Measurements from ENCODE around the gene LAMC1.
A peak's percentile ranks its signal among the peaks of the same experiment; 100 is the strongest.

LAMC1 gene

DNA sequence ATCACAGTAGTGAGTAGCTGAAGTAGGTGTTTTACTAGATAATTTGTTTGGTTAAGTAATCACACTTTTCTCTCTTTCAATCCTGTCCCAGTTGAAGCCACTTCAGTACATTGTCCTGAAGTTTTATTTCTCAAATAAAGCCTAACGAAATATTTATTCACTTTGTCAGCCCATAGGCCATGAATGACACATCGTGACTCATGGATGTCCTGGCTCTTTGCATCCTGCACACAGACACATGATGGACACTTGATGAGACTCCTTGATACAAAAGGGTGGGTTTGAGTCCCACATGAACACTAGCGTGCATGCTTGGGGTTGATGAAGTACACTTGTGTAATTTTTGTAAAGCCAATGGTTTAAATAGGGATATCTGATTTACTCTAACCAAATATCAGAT lies 140.1 kb downstream of the LAMC1 start:
- Histone ChIP-seq H3K4me3 (ENCODE audit: low read length) (no peak overlapping the region), H3K9ac (ENCODE audit: low read depth, low read length) (peak overlapping the region; percentile 37), H3K4me1 (ENCODE audit: control insufficient read depth, insufficient read depth, low read length) (peaks cover 52% of the 10 kb centered on the region), H3K27me3 (ENCODE audit: control insufficient read depth, insufficient read depth, low read length) (no peaks in the 10 kb centered on the region), H3K4me2 (ENCODE audit: low read length) (peak overlapping the region; percentile 53), H3K9me3 (replicated peaks; ENCODE audit: low read length) (no peaks in the 10 kb centered on the region), H3K36me3 (ENCODE audit: insufficient read depth, low read length) (no peaks in the 10 kb centered on the region)

DNA sequence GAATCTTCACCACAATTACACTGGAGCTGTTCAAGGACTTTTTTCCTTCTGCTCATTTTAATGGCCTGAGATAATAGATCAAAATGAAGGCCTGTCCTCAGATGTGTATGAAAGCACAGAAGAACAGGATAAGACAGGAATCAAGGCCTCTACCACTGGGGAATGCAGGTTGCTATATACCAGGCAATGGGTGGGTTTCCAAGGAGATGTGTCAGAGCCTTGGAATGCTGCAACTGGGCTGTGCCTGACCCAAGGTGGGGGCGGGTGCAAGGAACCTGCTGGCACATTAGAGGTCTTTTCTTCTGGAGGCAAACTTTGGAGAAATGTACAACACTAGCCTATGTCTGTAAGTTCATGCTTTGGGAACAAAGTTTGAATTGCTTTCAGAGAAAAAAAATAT lies 141.1 kb downstream of the LAMC1 start:
- Histone ChIP-seq H3K9ac (ENCODE audit: low read depth, low read length) (peak overlapping the region; percentile 67), H3K4me1 (ENCODE audit: control insufficient read depth, insufficient read depth, low read length) (peaks cover 52% of the 10 kb centered on the region)

DNA sequence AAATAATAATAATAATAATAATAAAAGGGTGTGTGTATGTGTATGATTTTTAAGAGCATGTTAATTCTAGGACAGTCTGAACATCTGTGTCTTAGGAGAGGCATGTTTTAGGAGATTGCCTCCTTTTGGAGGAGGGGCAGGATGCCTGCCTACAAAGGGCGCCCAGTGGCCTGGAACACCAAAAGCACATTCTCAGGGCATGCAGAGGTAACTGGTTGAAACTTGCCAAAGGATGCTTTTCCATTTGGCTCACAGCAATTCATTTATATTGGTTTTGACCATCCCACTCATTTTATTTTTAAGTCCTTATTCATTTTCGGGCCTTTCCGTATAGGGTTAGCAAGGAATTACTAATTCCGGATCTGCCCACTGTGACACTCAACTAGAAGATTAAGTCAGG lies 141.7 kb downstream of the LAMC1 start:
- Histone ChIP-seq H3K4me2 (ENCODE audit: low read length) (no peak overlapping the region), H3K27me3 (ENCODE audit: control insufficient read depth, insufficient read depth, low read length) (no peaks in the 10 kb centered on the region), H3K36me3 (ENCODE audit: insufficient read depth, low read length) (no peaks in the 10 kb centered on the region), H3K9me3 (replicated peaks; ENCODE audit: low read length) (no peaks in the 10 kb centered on the region), H3K9ac (ENCODE audit: low read depth, low read length) (peak overlapping the region; percentile 10), H3K4me1 (ENCODE audit: control insufficient read depth, insufficient read depth, low read length) (peaks cover 48% of the 10 kb centered on the region), H3K4me3 (ENCODE audit: low read length) (no peak overlapping the region)

More for the DNA sequence above, 141.1 kb downstream of the LAMC1 start:
- no peaks in the 10 kb centered on the region for H3K36me3 ChIP-seq (ENCODE audit: insufficient read depth, low read length)
- peak overlapping the region; percentile 53 for H3K4me2 ChIP-seq (ENCODE audit: low read length)
- H3K4me3 ChIP-seq (ENCODE audit: low read length) = no peak overlapping the region
- H3K27me3 ChIP-seq (ENCODE audit: control insufficient read depth, insufficient read depth, low read length) = no peaks in the 10 kb centered on the region
- no peaks in the 10 kb centered on the region for H3K9me3 ChIP-seq (replicated peaks; ENCODE audit: low read length)

DNA sequence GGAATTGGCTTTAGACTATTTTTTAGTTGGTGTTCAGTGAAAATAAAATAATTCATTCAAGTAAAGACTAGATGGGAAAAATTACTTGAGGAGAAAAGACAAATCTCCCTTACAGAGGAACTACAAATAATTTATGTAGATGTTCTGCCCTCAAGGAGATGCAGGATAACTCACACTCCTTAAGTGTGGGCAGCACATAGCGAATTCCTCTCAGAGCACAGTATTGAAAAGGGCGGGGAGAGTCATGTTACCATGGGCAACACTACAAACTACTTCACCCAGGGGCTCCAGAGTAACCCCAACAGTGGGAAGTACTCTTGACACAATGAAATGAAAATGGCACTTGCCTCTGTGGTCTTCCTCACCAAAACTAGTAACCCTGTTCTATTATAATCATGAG lies 142.2 kb downstream of the LAMC1 start:
- Histone ChIP-seq H3K4me2 (ENCODE audit: low read length) (no peak overlapping the region), H3K27me3 (ENCODE audit: control insufficient read depth, insufficient read depth, low read length) (no peaks in the 10 kb centered on the region), H3K4me1 (ENCODE audit: control insufficient read depth, insufficient read depth, low read length) (peaks cover 45% of the 10 kb centered on the region), H3K36me3 (ENCODE audit: insufficient read depth, low read length) (no peaks in the 10 kb centered on the region), H3K9me3 (replicated peaks; ENCODE audit: low read length) (no peaks in the 10 kb centered on the region), H3K9ac (ENCODE audit: low read depth, low read length) (peak overlapping the region; percentile 10), H3K4me3 (ENCODE audit: low read length) (no peak overlapping the region)

DNA sequence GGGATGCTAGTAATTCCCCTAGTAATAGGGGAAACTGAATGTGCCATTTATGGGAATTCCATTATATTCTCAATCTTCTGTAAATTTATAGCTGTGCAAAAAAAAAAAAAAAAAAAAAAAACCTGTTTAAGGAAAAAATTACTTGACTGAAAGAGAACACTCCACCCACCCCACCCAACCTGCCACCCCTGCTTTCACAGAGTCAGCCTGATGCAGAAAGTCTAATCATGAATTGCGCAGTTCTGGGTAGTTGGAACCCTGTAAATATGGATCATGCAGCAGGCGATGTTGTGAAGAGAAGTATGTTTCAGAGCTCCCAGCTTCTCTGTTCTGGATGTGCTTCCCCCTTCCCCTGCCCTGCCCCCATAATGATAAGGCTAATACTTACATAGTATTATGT lies 143.2 kb downstream of the LAMC1 start:
- Histone ChIP-seq H3K4me3 (ENCODE audit: low read length) (no peak overlapping the region), H3K4me2 (ENCODE audit: low read length) (no peak overlapping the region), H3K27me3 (ENCODE audit: control insufficient read depth, insufficient read depth, low read length) (no peaks in the 10 kb centered on the region), H3K9me3 (replicated peaks; ENCODE audit: low read length) (no peaks in the 10 kb centered on the region), H3K4me1 (ENCODE audit: control insufficient read depth, insufficient read depth, low read length) (peaks cover 42% of the 10 kb centered on the region), H3K36me3 (ENCODE audit: insufficient read depth, low read length) (no peaks in the 10 kb centered on the region), H3K9ac (ENCODE audit: low read depth, low read length) (no peak overlapping the region)

DNA sequence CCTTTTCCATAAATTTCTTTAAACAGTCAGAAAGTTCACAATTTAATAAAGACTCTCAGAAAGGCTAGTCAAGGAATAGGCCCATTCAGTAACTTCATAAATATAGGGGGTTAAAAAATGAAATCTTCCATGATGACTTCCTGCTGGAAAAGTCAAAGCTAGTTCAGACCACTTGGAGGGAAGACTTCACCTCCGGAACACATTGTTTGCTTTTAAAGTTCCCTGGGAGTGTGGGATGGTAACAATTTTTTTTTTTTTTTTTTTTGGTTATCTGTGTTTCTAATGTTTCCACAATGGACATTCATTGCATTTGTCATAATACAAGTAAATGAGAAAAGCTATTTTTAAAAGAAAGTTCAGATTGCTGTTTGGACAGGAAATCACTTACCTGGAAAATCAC lies 144.5 kb downstream of the LAMC1 start:
- no peaks in the 10 kb centered on the region for H3K27me3 ChIP-seq (ENCODE audit: control insufficient read depth, insufficient read depth, low read length)
- peaks cover 29% of the 10 kb centered on the region for H3K4me1 ChIP-seq (ENCODE audit: control insufficient read depth, insufficient read depth, low read length)
- H3K4me3 ChIP-seq (ENCODE audit: low read length) = no peak overlapping the region
- no peaks in the 10 kb centered on the region for H3K36me3 ChIP-seq (ENCODE audit: insufficient read depth, low read length)
- H3K9me3 ChIP-seq (replicated peaks; ENCODE audit: low read length) = no peaks in the 10 kb centered on the region
- no peak overlapping the region for H3K4me2 ChIP-seq (ENCODE audit: low read length)
- no peak overlapping the region for H3K9ac ChIP-seq (ENCODE audit: low read depth, low read length)

DNA sequence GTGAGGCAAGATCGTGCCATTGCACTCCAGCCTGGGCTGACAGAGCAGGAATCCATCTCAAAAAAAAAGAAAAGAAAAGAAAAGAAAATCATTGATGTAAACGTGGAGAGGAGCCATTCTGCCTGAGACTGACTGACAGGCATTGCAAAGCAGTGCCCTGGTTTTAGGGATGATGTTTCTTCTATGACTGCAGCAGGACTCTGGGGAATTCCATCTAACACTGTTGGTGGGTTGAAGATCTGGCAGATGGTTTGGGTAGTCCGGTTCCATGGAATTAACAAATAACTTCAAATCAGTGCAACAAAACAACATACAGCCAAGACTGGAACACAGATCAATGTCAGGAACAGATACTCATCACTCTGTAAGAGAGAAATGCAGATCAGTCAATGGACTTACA lies 145.1 kb downstream of the LAMC1 start:
- Histone ChIP-seq H3K9ac (ENCODE audit: low read depth, low read length) (no peak overlapping the region), H3K4me2 (ENCODE audit: low read length) (no peak overlapping the region), H3K4me3 (ENCODE audit: low read length) (no peak overlapping the region), H3K36me3 (ENCODE audit: insufficient read depth, low read length) (no peaks in the 10 kb centered on the region), H3K9me3 (replicated peaks; ENCODE audit: low read length) (no peaks in the 10 kb centered on the region), H3K4me1 (ENCODE audit: control insufficient read depth, insufficient read depth, low read length) (peaks cover 24% of the 10 kb centered on the region), H3K27me3 (ENCODE audit: control insufficient read depth, insufficient read depth, low read length) (no peaks in the 10 kb centered on the region)

DNA sequence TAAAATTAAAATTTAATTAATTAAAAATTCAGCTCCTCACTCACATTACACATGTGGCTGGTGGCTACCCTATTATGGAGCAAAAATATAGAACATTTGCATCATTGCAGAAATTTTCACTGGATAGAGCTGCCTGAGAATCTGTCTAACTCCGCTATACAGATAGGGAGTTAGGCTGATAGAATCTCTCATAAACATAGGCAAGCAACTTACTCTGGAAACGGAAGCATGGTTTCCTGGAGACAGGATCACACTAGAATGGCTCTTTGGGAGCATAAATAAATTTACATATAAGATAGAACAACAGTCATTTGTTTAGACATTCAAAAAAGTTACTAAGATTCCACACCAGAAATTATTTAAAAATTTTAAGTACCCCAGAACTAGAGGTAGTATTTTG lies 150.6 kb downstream of the LAMC1 start:
- H3K9ac ChIP-seq (ENCODE audit: low read depth, low read length) = no peak overlapping the region
- H3K9me3 ChIP-seq (replicated peaks; ENCODE audit: low read length) = no peaks in the 10 kb centered on the region
- no peak overlapping the region for H3K4me2 ChIP-seq (ENCODE audit: low read length)
- H3K4me1 ChIP-seq (ENCODE audit: control insufficient read depth, insufficient read depth, low read length) = peaks cover 10% of the 10 kb centered on the region
- H3K4me3 ChIP-seq (ENCODE audit: low read length) = no peak overlapping the region
- H3K27me3 ChIP-seq (ENCODE audit: control insufficient read depth, insufficient read depth, low read length) = no peaks in the 10 kb centered on the region
- H3K36me3 ChIP-seq (ENCODE audit: insufficient read depth, low read length) = no peaks in the 10 kb centered on the region

DNA sequence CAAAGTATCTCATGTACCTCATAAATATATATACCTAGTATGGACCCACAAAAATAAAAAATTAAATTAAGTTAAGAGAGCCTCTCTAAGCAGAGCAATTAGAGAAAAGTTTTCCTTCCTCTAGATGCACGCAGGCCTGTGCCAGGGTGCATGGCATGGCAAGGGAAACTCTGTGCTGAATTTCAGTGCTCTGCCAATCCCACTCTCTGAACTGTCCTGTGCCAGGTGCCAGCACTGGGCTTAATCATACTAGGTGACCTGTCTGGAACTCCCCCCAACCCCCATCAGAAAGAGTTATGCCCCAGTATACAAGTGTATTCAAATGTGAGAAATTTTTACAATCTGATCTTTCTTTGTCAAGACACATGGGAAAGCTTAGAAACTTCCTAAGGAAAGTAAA lies 152.4 kb downstream of the LAMC1 start:
- Histone ChIP-seq H3K4me2 (ENCODE audit: low read length) (no peak overlapping the region), H3K9ac (ENCODE audit: low read depth, low read length) (no peak overlapping the region), H3K36me3 (ENCODE audit: insufficient read depth, low read length) (no peaks in the 10 kb centered on the region), H3K4me3 (ENCODE audit: low read length) (no peak overlapping the region), H3K4me1 (ENCODE audit: control insufficient read depth, insufficient read depth, low read length) (peaks cover 17% of the 10 kb centered on the region), H3K9me3 (replicated peaks; ENCODE audit: low read length) (no peaks in the 10 kb centered on the region), H3K27me3 (ENCODE audit: control insufficient read depth, insufficient read depth, low read length) (no peaks in the 10 kb centered on the region)

DNA sequence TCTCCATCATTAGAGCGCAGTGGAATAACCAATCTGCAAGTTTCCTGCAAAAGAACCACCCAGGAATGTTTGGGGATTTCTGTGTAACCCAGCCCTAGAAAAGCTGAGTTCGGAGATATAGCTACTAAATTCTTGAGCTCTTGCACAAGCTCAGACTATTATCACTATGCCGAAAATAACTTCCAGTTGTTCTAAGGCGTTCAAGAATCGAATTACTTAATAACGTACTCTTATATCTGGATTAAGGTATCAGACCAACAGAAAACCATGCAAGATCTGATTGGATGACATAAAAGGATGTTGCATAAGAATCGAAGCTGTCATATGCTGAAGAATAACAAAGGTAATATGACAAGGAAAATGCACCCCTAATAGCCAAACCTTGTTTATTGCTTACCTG lies 155.3 kb downstream of the LAMC1 start:
- Histone ChIP-seq H3K4me3 (ENCODE audit: low read length) (no peak overlapping the region), H3K36me3 (ENCODE audit: insufficient read depth, low read length) (no peaks in the 10 kb centered on the region), H3K4me2 (ENCODE audit: low read length) (peak overlapping the region; percentile 10), H3K27me3 (ENCODE audit: control insufficient read depth, insufficient read depth, low read length) (no peaks in the 10 kb centered on the region), H3K9ac (ENCODE audit: low read depth, low read length) (no peak overlapping the region), H3K4me1 (ENCODE audit: control insufficient read depth, insufficient read depth, low read length) (peaks cover 26% of the 10 kb centered on the region), H3K9me3 (replicated peaks; ENCODE audit: low read length) (no peaks in the 10 kb centered on the region)

DNA sequence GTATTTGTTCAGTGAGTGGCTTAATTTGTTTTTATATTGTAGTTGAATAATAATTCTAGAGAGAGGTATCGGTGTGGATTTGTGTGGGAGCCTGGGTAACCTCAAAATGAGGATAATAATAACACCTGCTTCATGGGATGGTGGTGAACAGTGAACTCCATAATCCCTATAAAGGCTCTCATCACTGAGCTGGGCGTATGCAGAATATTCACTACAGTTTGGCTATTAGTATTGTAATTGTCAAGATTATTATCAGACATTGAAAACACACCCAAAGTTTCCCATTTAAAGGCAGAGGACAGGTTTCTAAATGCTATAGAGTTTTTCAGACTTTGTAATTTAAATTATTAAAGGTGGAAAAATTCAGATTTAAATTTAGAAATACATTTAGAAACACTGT lies 155.8 kb downstream of the LAMC1 start:
- no peak overlapping the region for H3K4me3 ChIP-seq (ENCODE audit: low read length)
- no peak overlapping the region for H3K4me2 ChIP-seq (ENCODE audit: low read length)
- peaks cover 26% of the 10 kb centered on the region for H3K4me1 ChIP-seq (ENCODE audit: control insufficient read depth, insufficient read depth, low read length)
- H3K9ac ChIP-seq (ENCODE audit: low read depth, low read length) = no peak overlapping the region
- no peaks in the 10 kb centered on the region for H3K36me3 ChIP-seq (ENCODE audit: insufficient read depth, low read length)
- H3K9me3 ChIP-seq (replicated peaks; ENCODE audit: low read length) = no peaks in the 10 kb centered on the region
- no peaks in the 10 kb centered on the region for H3K27me3 ChIP-seq (ENCODE audit: control insufficient read depth, insufficient read depth, low read length)

DNA sequence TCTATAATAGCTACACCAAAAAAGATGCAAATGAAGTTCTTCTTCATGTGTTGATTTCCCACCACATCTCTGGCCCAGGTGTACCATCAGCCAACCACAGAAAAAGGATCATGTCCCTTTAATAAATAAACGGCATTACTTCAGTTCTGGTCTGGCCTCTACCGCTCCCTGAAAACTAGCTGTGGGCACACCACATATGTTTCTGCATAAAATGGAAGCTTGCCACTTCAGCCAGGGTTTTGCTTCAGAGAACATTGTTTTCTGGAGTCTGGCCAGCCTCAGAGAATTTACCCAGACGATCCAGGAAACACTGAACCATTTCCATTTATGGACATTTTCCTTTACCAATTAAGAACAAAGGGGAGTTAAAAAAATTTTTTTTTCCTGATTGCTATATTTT lies 157.0 kb downstream of the LAMC1 start:
- Histone ChIP-seq H3K9ac (ENCODE audit: low read depth, low read length) (peak overlapping the region; percentile 62), H3K4me1 (ENCODE audit: control insufficient read depth, insufficient read depth, low read length) (peaks cover 26% of the 10 kb centered on the region), H3K36me3 (ENCODE audit: insufficient read depth, low read length) (no peaks in the 10 kb centered on the region), H3K9me3 (replicated peaks; ENCODE audit: low read length) (no peaks in the 10 kb centered on the region), H3K4me3 (ENCODE audit: low read length) (no peak overlapping the region), H3K4me2 (ENCODE audit: low read length) (peak overlapping the region; percentile 64), H3K27me3 (ENCODE audit: control insufficient read depth, insufficient read depth, low read length) (no peaks in the 10 kb centered on the region)

Measured in skeletal muscle satellite cell (primary cell).